A549 (cell line): ENCODE results near the gene TULP3. TPM values are rescaled to one million over a fixed set of nuclear protein-coding genes. Genes with fewer than 3 reads are reported as not detected.

Source experiments
- ATAC-seq, 2 experiments: fragments of 200-7000 bp in 1 of 2; fragments of >200 bp in 1 of 2; cut with Nextera tagmentation in 1 of 2; cut with Tn5 transposase in 1 of 2; 3 replicates each; pipeline versions ENCODE4 v1.8.0 to v1.9.1; 2018 to 2020; ENCODE audit warnings: mild to moderate bottlenecking in 1 of 2, moderate library complexity in 1 of 2
- CTCF ChIA-PET: fragments of 300-600 bp; sonication (Branson Sonifier 250); formaldehyde crosslinking; extraction: SDS; loops from one replicate; lab custom pipeline; 2021; ENCODE audit warnings: antibody characterized with exemption, inconsistent platforms; lab: Yijun Ruan, JAX
- POLR2A ChIA-PET: fragments of 350-600 bp; formaldehyde crosslinking; extraction: SDS; loops from one replicate; lab custom pipeline; 2021; ENCODE audit warnings: antibody characterized with exemption, inconsistent platforms; lab: Yijun Ruan, JAX
- DNase-seq, 2 experiments: peaks; one replicate each; pipeline versions ENCODE4 v3.0.0 to v3.0.0-alpha.2; 2011 to 2016; ENCODE audit warnings: low read depth in 1 of 2, low spot score in 1 of 2
- FAIRE-seq: peaks from 2 replicates; lab custom pipeline; 2011; peaks lifted over from hg19 to GRCh38; lab: Jason Lieb, UNC
- H3K27ac ChIP-seq, 2 experiments: fragments of >200 bp; sonication (Bioruptor Twin); formaldehyde crosslinking; 3 replicates each; pipeline ENCODE4 v1.5.1; 2016 to 2017
- H3K4me1 ChIP-seq: fragments of >200 bp; sonication (Bioruptor Twin); formaldehyde crosslinking; 3 replicates; pipeline ENCODE4 v1.6.1; 2016
- H3K4me2 ChIP-seq: fragments of >200 bp; sonication (Bioruptor Twin); formaldehyde crosslinking; 3 replicates; pipeline ENCODE4 v1.6.1; 2016
- H3K4me3 ChIP-seq: fragments of >200 bp; sonication (Bioruptor Twin); formaldehyde crosslinking; 3 replicates; pipeline ENCODE4 v1.5.1; 2016
- H3K9me3 ChIP-seq: fragments of >200 bp; sonication (Bioruptor Twin); formaldehyde crosslinking; 3 replicates; pipeline ENCODE4 v1.6.1; 2016
- CBX8 ChIP-seq: fragments of 200-600 bp; sonication (generic); IDR thresholded peaks from 2 replicates; pipeline ENCODE4 v1.6.1; 2016
- CEBPB ChIP-seq, 2 experiments: fragments of >200 bp in 1 of 2; sonication (Bioruptor Twin) in 1 of 2; formaldehyde crosslinking in 1 of 2; IDR thresholded peaks; 2 replicates each; pipeline ENCODE4 v1.6.1; 2012 to 2016
- CHD4 ChIP-seq: fragments of 200-600 bp; sonication (generic); IDR thresholded peaks from 2 replicates; pipeline ENCODE4 v1.6.1; 2016; ENCODE audit warnings: antibody characterized with exemption, mild to moderate bottlenecking, borderline replicate concordance
- EHF ChIP-seq: fragments of 250-450 bp; sonication (Bioruptor Pico); IDR thresholded peaks from 2 replicates; pipeline ENCODE4 v1.5.0; 2020; ENCODE audit warnings: mild to moderate bottlenecking
- EHMT2 ChIP-seq: fragments of 200-600 bp; sonication (generic); IDR thresholded peaks from 2 replicates; pipeline ENCODE4 v1.6.1; 2016; ENCODE audit warnings: antibody characterized with exemption, low read depth, mild to moderate bottlenecking, moderate library complexity
- EP300 ChIP-seq, 2 experiments: fragments of >200 bp; sonication (Bioruptor Twin); formaldehyde crosslinking; IDR thresholded peaks; 2 replicates in 1 of 2; 3 replicates in 1 of 2; pipeline ENCODE4 v1.6.1; 2016 to 2017
- FOXS1 ChIP-seq: fragments of 250-450 bp; sonication (Bioruptor Pico); IDR thresholded peaks from 2 replicates; pipeline ENCODE4 v1.5.0; 2020; ENCODE audit warnings: mild to moderate bottlenecking, moderate library complexity
- HOXB13 ChIP-seq: fragments of 250-450 bp; sonication (Bioruptor Pico); IDR thresholded peaks from 2 replicates; pipeline ENCODE4 v1.5.0; 2020; ENCODE audit warnings: low read depth, mild to moderate bottlenecking, moderate library complexity
- HOXB5 ChIP-seq: fragments of 250-450 bp; sonication (Bioruptor Pico); IDR thresholded peaks from 2 replicates; pipeline ENCODE4 v1.5.0; 2020; ENCODE audit warnings: mild to moderate bottlenecking, moderate library complexity
- JUNB ChIP-seq: fragments of >200 bp; sonication (Bioruptor Twin); formaldehyde crosslinking; IDR thresholded peaks from 2 replicates; pipeline ENCODE4 v1.6.1; 2016
- KDM1A ChIP-seq: fragments of 200-600 bp; sonication (generic); IDR thresholded peaks from 2 replicates; pipeline ENCODE4 v1.6.1; 2016; ENCODE audit warnings: low read depth, mild to moderate bottlenecking
- MAFK ChIP-seq: fragments of 450-650 bp; IDR thresholded peaks from 2 replicates; pipeline ENCODE4 v1.6.1; 2014; ENCODE audit not compliant: partially characterized antibody
- MAZ ChIP-seq: fragments of 150-350 bp; IDR thresholded peaks from 2 replicates; pipeline ENCODE4 v1.6.1; 2014; ENCODE audit warnings: antibody characterized with exemption, low read depth, low read length, borderline replicate concordance
- MYC ChIP-seq: IDR thresholded peaks from 2 replicates; pipeline ENCODE4 v1.6.1; 2012; ENCODE audit warnings: mild to moderate bottlenecking, inconsistent platforms, low read length, improper control_type of control experiment, borderline replicate concordance
- NPAS2 ChIP-seq: fragments of 250-450 bp; sonication (Bioruptor Pico); IDR thresholded peaks from 2 replicates; pipeline ENCODE4 v1.8.0; 2022; ENCODE audit warnings: mild to moderate bottlenecking, moderate library complexity, borderline replicate concordance
- PBX3 ChIP-seq: IDR thresholded peaks from 2 replicates; pipeline ENCODE4 v1.6.1; 2012
- PHF8 ChIP-seq: fragments of 200-600 bp; sonication (generic); IDR thresholded peaks from 2 replicates; pipeline ENCODE4 v1.6.1; 2016; ENCODE audit warnings: low read depth, mild to moderate bottlenecking, antibody characterized with exemption, moderate library complexity, borderline replicate concordance
- SREBF2 ChIP-seq: fragments of 450-650 bp; IDR thresholded peaks from 2 replicates; pipeline ENCODE4 v1.6.1; 2014; ENCODE audit warnings: mild to moderate bottlenecking, moderate library complexity
- TFCP2L1 ChIP-seq: fragments of 250-450 bp; sonication (Bioruptor Pico); IDR thresholded peaks from 2 replicates; pipeline ENCODE4 v1.5.0; 2021; ENCODE audit warnings: mild to moderate bottlenecking
- ZNF302 ChIP-seq: fragments of 250-450 bp; sonication (Bioruptor Pico); IDR thresholded peaks from 2 replicates; pipeline ENCODE4 v1.9.0; 2021; ENCODE audit warnings: inconsistent platforms, mild to moderate bottlenecking, moderate library complexity
- ZSCAN20 ChIP-seq: fragments of 250-450 bp; sonication (Bioruptor Pico); IDR thresholded peaks from 2 replicates; pipeline ENCODE4 v1.8.0; 2022; ENCODE audit warnings: mild to moderate bottlenecking, moderate library complexity
- WGBS: methylation state at CpG from one replicate; pipeline ENCODE4 v1.1.6; 2017; ENCODE audit errors: missing lambda C conversion rate; 5-methylcytosine and 5-hydroxymethylcytosine counted together
- polyA plus RNA-seq, 4 experiments: library from polyadenylated mRNA; depleted of rRNA in 3 of 4; stranded (reverse); fragments of >200 nt; fragmentation: RNase III in 1 of 4; extraction: RNeasy Plus Mini Kit Qiagen cat#74134 plus additional on column Dnase treatment in 1 of 4; gene quantifications; 2 replicates in 3 of 4; 3 replicates in 1 of 4; pipeline ENCODE4 v1.2.3, GENCODE V29; 2011 to 2017
- TF ChIP-seq, protein P1 (sequence below): fragments of 150-350 bp; IDR thresholded peaks from 2 replicates; pipeline ENCODE4 v1.6.1; 2014; ENCODE audit warnings: low read depth, mild to moderate bottlenecking, low read length
- TF ChIP-seq, protein P2 (sequence below): fragments of >200 bp; sonication (Bioruptor Twin); formaldehyde crosslinking; IDR thresholded peaks from 3 replicates; pipeline ENCODE4 v1.5.1; 2016
- TF ChIP-seq, protein P3 (sequence below): IDR thresholded peaks from 2 replicates; pipeline ENCODE4 v1.6.1; 2012
- TF ChIP-seq, protein P4 (sequence below): fragments of 250-450 bp; sonication (Bioruptor Pico); IDR thresholded peaks from 2 replicates; pipeline ENCODE4 v1.5.0; 2021; ENCODE audit warnings: mild to moderate bottlenecking, moderate library complexity, borderline replicate concordance

Gene TULP3
- polyA plus RNA-seq, 2 of the 4 experiments (the other 2 are of a cell fraction) = 19.6 to 32.9 TPM

- POLR2A ChIA-PET = no interaction called here
- DNase-seq (no peak), ATAC-seq (no peak)
- H3K4me2 ChIP-seq = no peak overlapping the region
- no peaks in the 10 kb centered on the region for H3K4me1 ChIP-seq
- no peak for TF ChIP-seq PHF8
- no peak for TF ChIP-seq KDM1A
- no peak for TF ChIP-seq EP300 (IDR thresholded peaks at IDR 0.05)
- TF ChIP-seq TFCP2L1 (CRISPR knock-in tag) = no peak
- no peak for TF ChIP-seq EHF (CRISPR knock-in tag)
- no peak for TF ChIP-seq PBX3
- TF ChIP-seq HOXB13 (CRISPR knock-in tag) = no peak
- TF ChIP-seq, protein P1, sequence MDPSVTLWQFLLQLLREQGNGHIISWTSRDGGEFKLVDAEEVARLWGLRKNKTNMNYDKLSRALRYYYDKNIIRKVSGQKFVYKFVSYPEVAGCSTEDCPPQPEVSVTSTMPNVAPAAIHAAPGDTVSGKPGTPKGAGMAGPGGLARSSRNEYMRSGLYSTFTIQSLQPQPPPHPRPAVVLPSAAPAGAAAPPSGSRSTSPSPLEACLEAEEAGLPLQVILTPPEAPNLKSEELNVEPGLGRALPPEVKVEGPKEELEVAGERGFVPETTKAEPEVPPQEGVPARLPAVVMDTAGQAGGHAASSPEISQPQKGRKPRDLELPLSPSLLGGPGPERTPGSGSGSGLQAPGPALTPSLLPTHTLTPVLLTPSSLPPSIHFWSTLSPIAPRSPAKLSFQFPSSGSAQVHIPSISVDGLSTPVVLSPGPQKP = no peak
- TF ChIP-seq CEBPB (IDR thresholded peaks at IDR 0.05) = no peak
- no peak for TF ChIP-seq MYC
- no peak for TF ChIP-seq HOXB5
- TF ChIP-seq SREBF2 = no peak
- TF ChIP-seq, protein P2, sequence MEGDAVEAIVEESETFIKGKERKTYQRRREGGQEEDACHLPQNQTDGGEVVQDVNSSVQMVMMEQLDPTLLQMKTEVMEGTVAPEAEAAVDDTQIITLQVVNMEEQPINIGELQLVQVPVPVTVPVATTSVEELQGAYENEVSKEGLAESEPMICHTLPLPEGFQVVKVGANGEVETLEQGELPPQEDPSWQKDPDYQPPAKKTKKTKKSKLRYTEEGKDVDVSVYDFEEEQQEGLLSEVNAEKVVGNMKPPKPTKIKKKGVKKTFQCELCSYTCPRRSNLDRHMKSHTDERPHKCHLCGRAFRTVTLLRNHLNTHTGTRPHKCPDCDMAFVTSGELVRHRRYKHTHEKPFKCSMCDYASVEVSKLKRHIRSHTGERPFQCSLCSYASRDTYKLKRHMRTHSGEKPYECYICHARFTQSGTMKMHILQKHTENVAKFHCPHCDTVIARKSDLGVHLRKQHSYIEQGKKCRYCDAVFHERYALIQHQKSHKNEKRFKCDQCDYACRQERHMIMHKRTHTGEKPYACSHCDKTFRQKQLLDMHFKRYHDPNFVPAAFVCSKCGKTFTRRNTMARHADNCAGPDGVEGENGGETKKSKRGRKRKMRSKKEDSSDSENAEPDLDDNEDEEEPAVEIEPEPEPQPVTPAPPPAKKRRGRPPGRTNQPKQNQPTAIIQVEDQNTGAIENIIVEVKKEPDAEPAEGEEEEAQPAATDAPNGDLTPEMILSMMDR = no peak
- TF ChIP-seq, protein P3, sequence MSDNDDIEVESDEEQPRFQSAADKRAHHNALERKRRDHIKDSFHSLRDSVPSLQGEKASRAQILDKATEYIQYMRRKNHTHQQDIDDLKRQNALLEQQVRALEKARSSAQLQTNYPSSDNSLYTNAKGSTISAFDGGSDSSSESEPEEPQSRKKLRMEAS = no peak
- TF ChIP-seq, all 56 proteins: peak for 0
- no peak overlapping the region for H3K27ac ChIP-seq
- FAIRE-seq = no peak
- CTCF ChIA-PET = interaction anchor here (2.3 kb wide), 1 partner anchor 25 kb away, joined by 8 read pairs; no protein-coding TSS in a partner anchor
- WGBS = 83% methylated on average over 2 of the region's 2 CpGs
- H3K4me3 ChIP-seq = no peak overlapping the region
- no peaks in the 10 kb centered on the region for H3K9me3 ChIP-seq
Measured at GRCh38 chr12:2919249-2919648, 28.6 kb downstream of the TULP3 start.

DNA sequence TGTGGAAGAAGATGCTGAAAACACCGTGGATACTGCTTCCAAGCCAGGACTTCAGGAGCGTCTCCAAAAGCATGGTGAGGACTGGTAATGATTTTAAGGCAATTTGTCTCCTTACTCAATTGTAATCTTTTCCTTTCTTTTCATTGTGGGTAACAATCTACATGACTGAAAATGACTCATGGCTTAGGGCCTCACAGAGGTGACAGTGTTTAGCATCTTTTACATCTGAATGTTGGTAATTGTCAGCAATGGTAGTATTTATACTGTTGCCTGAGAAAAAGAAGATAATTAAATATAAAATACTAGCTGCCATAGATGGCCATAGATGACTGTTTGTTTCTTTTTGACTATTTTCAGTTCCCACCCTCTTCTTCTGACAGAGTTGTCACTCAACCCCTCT is 31.6 kb downstream of the TULP3 start:
- no peak for FAIRE-seq
- ATAC-seq = no peak
- Histone ChIP-seq H3K9me3 (no peaks in the 10 kb centered on the region), H3K4me3 (no peak overlapping the region), H3K4me2 (no peak overlapping the region), H3K4me1 (no peaks in the 10 kb centered on the region), H3K27ac (no peak overlapping the region)
- WGBS = 93% methylated on average over 2 of the region's 2 CpGs
- DNase-seq = no peak
- POLR2A ChIA-PET = no interaction called here
- CTCF ChIA-PET = interaction anchor here (0.6 to 3.7 kb wide), 3 partner anchors 22 to 352 kb away, joined by 3 to 22 read pairs (median 3); no protein-coding TSS in a partner anchor
- TF ChIP-seq CBX8 (no peak), EHMT2 (no peak), ZNF302 (no peak), MAZ (no peak), MAFK (no peak), MYC (no peak), JUNB (no peak), ZSCAN20 (CRISPR knock-in tag) (no peak), KDM1A (no peak), NPAS2 (CRISPR knock-in tag) (no peak), CHD4 (no peak), EHF (CRISPR knock-in tag) (no peak), CEBPB (IDR thresholded peaks at IDR 0.05) (no peak), FOXS1 (CRISPR knock-in tag) (no peak), TFCP2L1 (CRISPR knock-in tag) (no peak)
- TF ChIP-seq, protein P4, sequence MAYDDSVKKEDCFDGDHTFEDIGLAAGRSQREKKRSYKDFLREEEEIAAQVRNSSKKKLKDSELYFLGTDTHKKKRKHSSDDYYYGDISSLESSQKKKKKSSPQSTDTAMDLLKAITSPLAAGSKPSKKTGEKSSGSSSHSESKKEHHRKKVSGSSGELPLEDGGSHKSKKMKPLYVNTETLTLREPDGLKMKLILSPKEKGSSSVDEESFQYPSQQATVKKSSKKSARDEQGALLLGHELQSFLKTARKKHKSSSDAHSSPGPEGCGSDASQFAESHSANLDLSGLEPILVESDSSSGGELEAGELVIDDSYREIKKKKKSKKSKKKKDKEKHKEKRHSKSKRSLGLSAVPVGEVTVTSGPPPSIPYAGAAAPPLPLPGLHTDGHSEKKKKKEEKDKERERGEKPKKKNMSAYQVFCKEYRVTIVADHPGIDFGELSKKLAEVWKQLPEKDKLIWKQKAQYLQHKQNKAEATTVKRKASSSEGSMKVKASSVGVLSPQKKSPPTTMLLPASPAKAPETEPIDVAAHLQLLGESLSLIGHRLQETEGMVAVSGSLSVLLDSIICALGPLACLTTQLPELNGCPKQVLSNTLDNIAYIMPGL (CRISPR knock-in tag) = no peak
